WTC11 (cell line): Measurements from ENCODE around the gene DCUN1D1. TPM values are rescaled to one million over a fixed set of nuclear protein-coding genes. Genes with fewer than 3 reads are reported as not detected.

Experiments used
- ATAC-seq: fragments of 200-7000 bp; cut with Tn5 transposase; 2 replicates; pipeline ENCODE4 v1.10.0; 2021; ENCODE audit warnings: mild to moderate bottlenecking, moderate library complexity
- CTCF ChIA-PET: fragments of 300-600 bp; sonication (Branson Sonifier 250); formaldehyde crosslinking; loops from one replicate; lab custom pipeline; 2021; ENCODE audit warnings: antibody characterized with exemption; lab: Charles Lee
- POLR2A ChIA-PET: fragments of 350-600 bp; sonication (Branson Sonifier 250); formaldehyde crosslinking; loops from one replicate; lab custom pipeline; 2021; ENCODE audit warnings: antibody characterized with exemption; lab: Charles Lee
- DNase-seq: peaks from one replicate; pipeline ENCODE4 v3.0.0; 2021; ENCODE audit warnings: low spot score
- H3K27ac Mint-ChIP-seq: 2 replicates; pipeline ENCODE4 v1.8.0; 2021; ENCODE audit warnings: mixed read lengths
- H3K27me3 Mint-ChIP-seq: 2 replicates; pipeline ENCODE4 v1.8.0; 2021; ENCODE audit warnings: low read depth, mild to moderate bottlenecking, moderate library complexity, mixed read lengths
- H3K36me3 Mint-ChIP-seq: 2 replicates; pipeline ENCODE4 v1.8.0; 2021; ENCODE audit warnings: mixed read lengths
- H3K4me1 Mint-ChIP-seq: 2 replicates; pipeline ENCODE4 v1.8.0; 2022; ENCODE audit warnings: mixed read lengths
- H3K4me3 Mint-ChIP-seq: 2 replicates; pipeline ENCODE4 v1.8.0; 2021; ENCODE audit warnings: mild to moderate bottlenecking, moderate library complexity, mixed read lengths
- H3K9me3 Mint-ChIP-seq: 2 replicates; pipeline ENCODE4 v1.8.0; 2021; ENCODE audit warnings: mixed read lengths
- AFF4 ChIP-seq: sonication (generic); formaldehyde crosslinking; IDR thresholded peaks from 2 replicates; pipeline ENCODE4 v1.8.1; 2023; ENCODE audit warnings: mild to moderate bottlenecking, missing genetic modification reagents, borderline replicate concordance
- ATF3 ChIP-seq: sonication (generic); formaldehyde crosslinking; conservative IDR thresholded peaks from 2 replicates; pipeline ENCODE4 v1.8.1; 2022; ENCODE audit warnings: mild to moderate bottlenecking, missing genetic modification reagents
- EMX1 ChIP-seq: fragments of 250-450 bp; sonication (Bioruptor Pico); IDR thresholded peaks from 2 replicates; pipeline ENCODE4 v1.8.0; 2021; ENCODE audit warnings: mild to moderate bottlenecking
- FOXK1 ChIP-seq: sonication (generic); formaldehyde crosslinking; IDR thresholded peaks from 2 replicates; pipeline ENCODE4 v1.8.0; 2022; ENCODE audit warnings: mild to moderate bottlenecking, moderate library complexity, missing genetic modification reagents
- FOXP4 ChIP-seq: sonication (generic); formaldehyde crosslinking; IDR thresholded peaks from 2 replicates; pipeline ENCODE4 v1.8.0; 2022; ENCODE audit warnings: mild to moderate bottlenecking, missing genetic modification reagents
- GABPB1 ChIP-seq: sonication (generic); formaldehyde crosslinking; IDR thresholded peaks from 2 replicates; pipeline ENCODE4 v1.8.1; 2023; ENCODE audit warnings: mild to moderate bottlenecking, missing genetic modification reagents
- HMGXB4 ChIP-seq: sonication (generic); formaldehyde crosslinking; IDR thresholded peaks from 2 replicates; pipeline ENCODE4 v1.8.1; 2023; ENCODE audit warnings: mild to moderate bottlenecking, moderate library complexity, missing genetic modification reagents
- IRF1 ChIP-seq: sonication (generic); formaldehyde crosslinking; IDR thresholded peaks from 2 replicates; pipeline ENCODE4 v1.8.0; 2023; ENCODE audit warnings: missing genetic modification reagents
- MAX ChIP-seq: sonication (generic); formaldehyde crosslinking; IDR thresholded peaks from 2 replicates; pipeline ENCODE4 v1.8.0; 2022; ENCODE audit warnings: mild to moderate bottlenecking, missing genetic modification reagents
- NFE2L1 ChIP-seq: sonication (generic); formaldehyde crosslinking; IDR thresholded peaks from 2 replicates; pipeline ENCODE4 v1.8.1; 2023; ENCODE audit warnings: missing genetic modification reagents
- OVOL2 ChIP-seq: fragments of 250-450 bp; sonication (Bioruptor Pico); IDR thresholded peaks from 2 replicates; pipeline ENCODE4 v1.9.0; 2021; ENCODE audit warnings: mild to moderate bottlenecking, borderline replicate concordance
- RELA ChIP-seq: sonication (generic); formaldehyde crosslinking; IDR thresholded peaks from 2 replicates; pipeline ENCODE4 v1.8.1; 2022; ENCODE audit warnings: missing genetic modification reagents, mild to moderate bottlenecking, borderline replicate concordance
- SOX15 ChIP-seq: fragments of 250-450 bp; sonication (Bioruptor Pico); IDR thresholded peaks from 2 replicates; pipeline ENCODE4 v1.9.0; 2021; ENCODE audit warnings: mild to moderate bottlenecking
- TP53 ChIP-seq: sonication (generic); formaldehyde crosslinking; IDR thresholded peaks from 2 replicates; pipeline ENCODE4 v1.8.1; 2023; ENCODE audit warnings: mild to moderate bottlenecking, missing genetic modification reagents
- USF1 ChIP-seq: sonication (generic); formaldehyde crosslinking; IDR thresholded peaks from 2 replicates; pipeline ENCODE4 v1.8.0; 2022; ENCODE audit warnings: mild to moderate bottlenecking, missing genetic modification reagents
- USF2 ChIP-seq: sonication (generic); formaldehyde crosslinking; IDR thresholded peaks from 2 replicates; pipeline ENCODE4 v1.8.1; 2023; ENCODE audit warnings: mild to moderate bottlenecking, missing genetic modification reagents, moderate library complexity
- ZNF138 ChIP-seq: sonication (generic); formaldehyde crosslinking; conservative IDR thresholded peaks from 2 replicates; pipeline ENCODE4 v1.8.1; 2022; ENCODE audit warnings: mild to moderate bottlenecking, moderate library complexity, missing genetic modification reagents
- ZNF671 ChIP-seq: fragments of 250-450 bp; sonication (Bioruptor Pico); IDR thresholded peaks from 2 replicates; pipeline ENCODE4 v1.8.0; 2021; ENCODE audit warnings: mild to moderate bottlenecking
- total RNA-seq: library from RNA; stranded (reverse); gene quantifications from 3 replicates; pipeline ENCODE4 v1.2.3, GENCODE V29; 2021

Gene DCUN1D1
- total RNA-seq, 1 experiment from 2014 or later = 64.5 TPM

- TF ChIP-seq AFF4 (CRISPR knock-in tag) = no peak
Measured at GRCh38 chr3:182921665-182922355, 58.5 kb downstream of the DCUN1D1 start (continued).

GRCh38 chr3:182920515-182921084 is 59.7 kb downstream of the DCUN1D1 start:
- DNase-seq = peak; percentile 22
- peak; percentile 93 for ATAC-seq
- peaks cover 12% of the 10 kb centered on the region for H3K4me1 Mint-ChIP-seq
- H3K9me3 Mint-ChIP-seq = peaks cover 4% of the 10 kb centered on the region
- no peaks in the 10 kb centered on the region for H3K27me3 Mint-ChIP-seq
- TF ChIP-seq NFE2L1 (CRISPR knock-in tag) = 0 out of 2 replicates have a peak, but pooled peaks have one; percentile 44
- no peak for TF ChIP-seq FOXK1 (CRISPR knock-in tag)
- no peak overlapping the region for H3K4me3 Mint-ChIP-seq
- peak overlapping the region; percentile 86 for H3K27ac Mint-ChIP-seq
- ChIA-PET POLR2A (no interaction called here), CTCF (interaction anchor here (0.6 to 1.6 kb wide), 6 partner anchors 11 to 206 kb away, joined by 3 to 8 read pairs (median 4); no protein-coding TSS in a partner anchor)
- peaks cover 3% of the 10 kb centered on the region; the same call in 1 of the 2 replicates for H3K36me3 Mint-ChIP-seq

GRCh38 chr3:182919866-182920357 is 60.4 kb downstream of the DCUN1D1 start:
- Mint-ChIP-seq H3K9me3 (no peaks in the 10 kb centered on the region), H3K4me3 (no peak overlapping the region), H3K36me3 (no peaks in the 10 kb centered on the region; the same call in 1 of the 2 replicates), H3K4me1 (peaks cover 12% of the 10 kb centered on the region), H3K27me3 (no peaks in the 10 kb centered on the region), H3K27ac (no peak overlapping the region)
- ATAC-seq (no peak), DNase-seq (no peak)
- ChIA-PET POLR2A (no interaction called here), CTCF (interaction anchor here (1.1 to 1.6 kb wide), 4 partner anchors 10 to 206 kb away, joined by 3 to 8 read pairs (median 4); no protein-coding TSS in a partner anchor)
- TF ChIP-seq ZNF671 (CRISPR knock-in tag) = no peak
- no peak for TF ChIP-seq ATF3
- TF ChIP-seq MAX (CRISPR knock-in tag) = no peak
- no peak for TF ChIP-seq USF2 (CRISPR knock-in tag)
- no peak for TF ChIP-seq TP53
- TF ChIP-seq ZNF138 (CRISPR knock-in tag) = no peak
- no peak for TF ChIP-seq FOXP4 (CRISPR knock-in tag)
- no peak for TF ChIP-seq HMGXB4 (CRISPR knock-in tag)
- no peak for TF ChIP-seq SOX15 (CRISPR knock-in tag)
- TF ChIP-seq GABPB1 = no peak
- no peak for TF ChIP-seq OVOL2 (CRISPR knock-in tag)
- no peak for TF ChIP-seq EMX1 (CRISPR knock-in tag)
- TF ChIP-seq USF1 (CRISPR knock-in tag) = no peak
- no peak for TF ChIP-seq IRF1 (CRISPR knock-in tag)
- no peak for TF ChIP-seq RELA (CRISPR knock-in tag)
